HL-60 (cell line): Measurements from ENCODE around the gene HUNK.

Experiments used
- DNase-seq, 2 experiments: peaks; one replicate each; pipeline ENCODE4 v3.0.0-alpha.2; 2010 to 2020; ENCODE audit warnings: low read depth in 1 of 2, low spot score in 1 of 2
- H3K27ac ChIP-seq: fragments of 250-450 bp; sonication (Bioruptor Pico); replicated peaks from 2 replicates; pipeline ENCODE4 v1.5.1; 2020; ENCODE audit warnings: mild to moderate bottlenecking, moderate library complexity
- H3K27me3 ChIP-seq: fragments of 250-450 bp; sonication (Bioruptor Pico); 2 replicates; pipeline ENCODE4 v1.5.1; 2021; ENCODE audit warnings: mild to moderate bottlenecking, moderate library complexity; ENCODE audit not compliant: insufficient read depth, poor library complexity, severe bottlenecking
- H3K4me3 ChIP-seq: replicated peaks from 2 replicates; pipeline ENCODE4 v1.5.1; 2011; ENCODE audit warnings: mild to moderate bottlenecking, control low read depth, low read length; ENCODE audit not compliant: insufficient read depth
- CTCF ChIP-seq: IDR thresholded peaks from one replicate; pipeline ENCODE4 v1.5.1; 2011; ENCODE audit warnings: low read length, control low read depth, inconsistent platforms; ENCODE audit not compliant: insufficient read depth
- GABPA ChIP-seq: IDR thresholded peaks from 2 replicates; pipeline ENCODE4 v1.6.1; 2012; ENCODE audit warnings: low read depth
- POLR2AphosphoS5 ChIP-seq: IDR thresholded peaks from 2 replicates; pipeline ENCODE4 v1.6.1; 2012; ENCODE audit warnings: low read depth
- REST ChIP-seq: IDR thresholded peaks from 2 replicates; pipeline ENCODE4 v1.6.1; 2012; ENCODE audit warnings: low read depth; ENCODE audit not compliant: insufficient replicate concordance
- SPI1 ChIP-seq: IDR thresholded peaks from 2 replicates; pipeline ENCODE4 v1.6.1; 2012; ENCODE audit warnings: low read depth, mild to moderate bottlenecking, borderline replicate concordance

HUNK gene

GRCh38 chr21:31977816-31978215 is 105.0 kb downstream of the HUNK start:
- H3K27me3 ChIP-seq: peaks cover 2% of the 10 kb centered on the region
- H3K4me3 ChIP-seq: no peak overlapping the region
- DNase-seq: no peak
- H3K27ac ChIP-seq: no peak overlapping the region
- TF ChIP-seq CTCF: no peak
- TF ChIP-seq REST: no peak
- TF ChIP-seq GABPA: no peak
- no peak for TF ChIP-seq POLR2AphosphoS5

GRCh38 chr21:31983120-31983519 is 110.3 kb downstream of the HUNK start:
- no peak for DNase-seq
- H3K4me3 ChIP-seq: no peak overlapping the region
- H3K27me3 ChIP-seq: no peaks in the 10 kb centered on the region
- TF ChIP-seq POLR2AphosphoS5 (no peak), REST (no peak), CTCF (no peak), GABPA (no peak), SPI1 (no peak)
- no peak overlapping the region for H3K27ac ChIP-seq

GRCh38 chr21:31983554-31983953 is 110.7 kb downstream of the HUNK start:
- no peak for DNase-seq
- no peak overlapping the region for H3K4me3 ChIP-seq
- no peak for TF ChIP-seq REST
- no peak for TF ChIP-seq SPI1
- TF ChIP-seq CTCF: no peak
- TF ChIP-seq GABPA: no peak
- no peak for TF ChIP-seq POLR2AphosphoS5

More at GRCh38 chr21:31983554-31983953, 110.7 kb downstream of the HUNK start:
- no peak overlapping the region for H3K27ac ChIP-seq
- H3K27me3 ChIP-seq: no peaks in the 10 kb centered on the region
